ENCODE measurements around the gene DSTYK. TPM values are rescaled to one million over a fixed set of nuclear protein-coding genes. Genes with fewer than 3 reads are reported as not detected.

Gene DSTYK
- total RNA-seq, 1 donor from 2014 or later = 12.6 TPM

DNA sequence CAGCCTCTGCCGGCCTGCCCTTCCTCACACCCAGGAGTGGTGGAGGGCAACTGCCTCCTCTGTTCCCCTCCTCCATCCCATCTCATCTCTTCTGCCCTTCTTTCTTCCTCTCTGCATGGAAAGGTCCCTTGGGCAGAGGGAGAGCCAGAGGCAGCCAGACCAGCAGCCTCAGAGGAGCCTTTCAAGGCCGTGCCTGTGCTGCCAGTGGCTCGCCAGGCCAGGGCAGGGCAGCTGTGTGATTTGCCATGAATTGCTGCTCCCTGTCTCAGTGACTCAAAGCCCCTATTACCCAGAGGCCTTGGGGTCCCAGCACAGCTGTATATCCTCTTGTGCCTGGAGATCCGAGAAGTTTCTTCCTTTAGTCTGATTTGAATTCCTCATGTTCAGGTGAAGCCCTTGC lies 38.1 kb upstream of the DSTYK start:
- TF ChIP-seq, protein P1, sequence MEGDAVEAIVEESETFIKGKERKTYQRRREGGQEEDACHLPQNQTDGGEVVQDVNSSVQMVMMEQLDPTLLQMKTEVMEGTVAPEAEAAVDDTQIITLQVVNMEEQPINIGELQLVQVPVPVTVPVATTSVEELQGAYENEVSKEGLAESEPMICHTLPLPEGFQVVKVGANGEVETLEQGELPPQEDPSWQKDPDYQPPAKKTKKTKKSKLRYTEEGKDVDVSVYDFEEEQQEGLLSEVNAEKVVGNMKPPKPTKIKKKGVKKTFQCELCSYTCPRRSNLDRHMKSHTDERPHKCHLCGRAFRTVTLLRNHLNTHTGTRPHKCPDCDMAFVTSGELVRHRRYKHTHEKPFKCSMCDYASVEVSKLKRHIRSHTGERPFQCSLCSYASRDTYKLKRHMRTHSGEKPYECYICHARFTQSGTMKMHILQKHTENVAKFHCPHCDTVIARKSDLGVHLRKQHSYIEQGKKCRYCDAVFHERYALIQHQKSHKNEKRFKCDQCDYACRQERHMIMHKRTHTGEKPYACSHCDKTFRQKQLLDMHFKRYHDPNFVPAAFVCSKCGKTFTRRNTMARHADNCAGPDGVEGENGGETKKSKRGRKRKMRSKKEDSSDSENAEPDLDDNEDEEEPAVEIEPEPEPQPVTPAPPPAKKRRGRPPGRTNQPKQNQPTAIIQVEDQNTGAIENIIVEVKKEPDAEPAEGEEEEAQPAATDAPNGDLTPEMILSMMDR (IDR thresholded peaks at IDR 0.05) = no peak
- no peak for DNase-seq (ENCODE audit: low spot score)
- Mint-ChIP-seq H3K27ac (ENCODE audit: unreplicated experiment) (peak overlapping the region; percentile 75), H3K9me3 (ENCODE audit: low read depth) (no peaks in the 10 kb centered on the region), H3K4me3 (ENCODE audit: unreplicated experiment) (no peak overlapping the region), H3K36me3 (ENCODE audit: low read depth) (no peaks in the 10 kb centered on the region), H3K4me1 (ENCODE audit: low read depth) (peaks cover 60% of the 10 kb centered on the region), H3K27me3 (ENCODE audit: low read depth) (no peaks in the 10 kb centered on the region)

DNA sequence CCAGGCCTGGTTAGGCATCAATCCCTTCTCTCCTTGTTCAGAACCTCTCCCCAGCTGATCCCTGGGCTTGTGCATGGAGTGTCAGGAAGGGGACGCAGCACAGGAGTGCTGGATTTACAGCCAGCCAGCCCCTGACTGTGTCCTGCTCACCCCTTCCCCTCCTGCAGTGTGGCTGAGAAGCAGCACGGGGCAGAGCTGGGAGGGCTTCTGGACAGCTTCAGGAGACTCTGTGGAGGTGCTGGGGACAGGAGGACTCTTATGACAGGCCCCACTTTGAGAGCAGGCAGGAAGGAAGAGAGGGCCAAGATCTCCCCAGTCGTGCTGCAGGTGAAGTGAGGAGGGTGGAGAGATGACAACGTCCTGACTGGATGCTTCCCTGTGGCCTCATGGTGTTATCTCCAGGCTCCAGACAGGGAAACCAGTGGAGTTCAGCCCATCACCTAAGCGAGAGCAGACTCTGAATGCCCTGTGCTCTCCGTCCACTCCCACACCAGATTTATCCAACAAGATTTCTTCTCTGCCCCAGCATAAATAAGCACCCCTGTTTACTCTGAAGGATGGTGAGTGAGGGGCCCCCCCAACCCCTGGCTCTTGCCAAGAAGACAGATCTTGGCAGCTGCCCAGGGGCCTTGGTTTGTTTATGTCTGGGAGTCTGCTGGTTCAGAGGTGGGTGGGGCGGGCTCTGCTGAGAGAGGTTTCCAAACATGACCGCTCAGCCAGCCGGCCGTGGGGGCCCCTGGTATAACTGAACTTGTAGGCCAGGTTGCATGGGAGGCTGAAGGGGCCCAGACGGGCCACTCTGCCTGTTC lies 37.5 kb upstream of the DSTYK start:
- TF ChIP-seq, protein P1 (IDR thresholded peaks at IDR 0.05) = no peak
- no peak overlapping the region for H3K4me3 Mint-ChIP-seq (ENCODE audit: unreplicated experiment)
- H3K27me3 Mint-ChIP-seq (ENCODE audit: low read depth) = no peaks in the 10 kb centered on the region
- no peaks in the 10 kb centered on the region for H3K9me3 Mint-ChIP-seq (ENCODE audit: low read depth)
- peak; percentile 96 for DNase-seq (ENCODE audit: low spot score)
- H3K27ac Mint-ChIP-seq (ENCODE audit: unreplicated experiment) = peak overlapping the region; percentile 75
- no peaks in the 10 kb centered on the region for H3K36me3 Mint-ChIP-seq (ENCODE audit: low read depth)
- H3K4me1 Mint-ChIP-seq (ENCODE audit: low read depth) = peaks cover 60% of the 10 kb centered on the region

DNA sequence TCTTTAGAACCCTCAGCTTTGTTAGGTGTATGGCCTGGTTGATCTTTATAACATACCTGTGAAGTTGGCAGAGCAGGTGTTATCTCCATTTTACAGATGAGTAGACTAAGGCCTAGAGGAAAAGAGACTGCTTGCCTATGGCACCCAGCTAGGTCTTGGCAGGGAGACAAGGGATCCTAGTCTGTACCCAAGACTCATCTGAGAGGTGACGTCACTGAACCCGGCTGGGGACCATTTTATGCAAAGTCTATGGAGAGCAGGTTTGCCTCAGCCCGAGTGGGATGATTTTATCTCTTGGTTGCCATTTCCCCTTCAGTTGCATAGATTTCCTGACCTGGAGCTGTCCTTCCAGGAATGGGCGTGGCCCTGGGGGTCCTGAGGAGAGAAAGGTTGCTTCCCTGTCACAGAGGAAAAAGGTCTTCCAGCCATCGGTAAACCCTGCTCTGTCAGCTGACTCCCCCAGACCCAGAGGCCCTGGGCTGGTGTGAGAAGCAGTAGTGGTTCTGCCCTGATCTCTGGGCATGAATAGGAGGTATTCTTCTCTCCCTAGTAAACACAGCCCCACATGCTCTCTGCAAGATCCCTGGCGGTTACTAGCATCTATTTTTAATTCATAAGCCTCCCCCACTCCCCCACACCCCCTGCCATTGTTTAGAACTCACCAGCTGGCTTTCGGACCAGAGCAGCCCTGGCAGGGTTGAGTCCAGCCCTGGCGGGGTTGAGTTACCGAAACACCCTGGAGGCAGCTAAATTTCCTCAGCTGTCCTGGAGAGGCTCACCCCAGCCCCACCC lies 35.8 kb upstream of the DSTYK start:
- Mint-ChIP-seq H3K9me3 (ENCODE audit: low read depth) (no peaks in the 10 kb centered on the region), H3K27me3 (ENCODE audit: low read depth) (no peaks in the 10 kb centered on the region), H3K4me3 (ENCODE audit: unreplicated experiment) (no peak overlapping the region), H3K36me3 (ENCODE audit: low read depth) (peaks cover 3% of the 10 kb centered on the region), H3K4me1 (ENCODE audit: low read depth) (peaks cover 60% of the 10 kb centered on the region), H3K27ac (ENCODE audit: unreplicated experiment) (no peak overlapping the region)
- DNase-seq (ENCODE audit: low spot score) = peak; percentile 29
- TF ChIP-seq, protein P1 (IDR thresholded peaks at IDR 0.05) = no peak

DNA sequence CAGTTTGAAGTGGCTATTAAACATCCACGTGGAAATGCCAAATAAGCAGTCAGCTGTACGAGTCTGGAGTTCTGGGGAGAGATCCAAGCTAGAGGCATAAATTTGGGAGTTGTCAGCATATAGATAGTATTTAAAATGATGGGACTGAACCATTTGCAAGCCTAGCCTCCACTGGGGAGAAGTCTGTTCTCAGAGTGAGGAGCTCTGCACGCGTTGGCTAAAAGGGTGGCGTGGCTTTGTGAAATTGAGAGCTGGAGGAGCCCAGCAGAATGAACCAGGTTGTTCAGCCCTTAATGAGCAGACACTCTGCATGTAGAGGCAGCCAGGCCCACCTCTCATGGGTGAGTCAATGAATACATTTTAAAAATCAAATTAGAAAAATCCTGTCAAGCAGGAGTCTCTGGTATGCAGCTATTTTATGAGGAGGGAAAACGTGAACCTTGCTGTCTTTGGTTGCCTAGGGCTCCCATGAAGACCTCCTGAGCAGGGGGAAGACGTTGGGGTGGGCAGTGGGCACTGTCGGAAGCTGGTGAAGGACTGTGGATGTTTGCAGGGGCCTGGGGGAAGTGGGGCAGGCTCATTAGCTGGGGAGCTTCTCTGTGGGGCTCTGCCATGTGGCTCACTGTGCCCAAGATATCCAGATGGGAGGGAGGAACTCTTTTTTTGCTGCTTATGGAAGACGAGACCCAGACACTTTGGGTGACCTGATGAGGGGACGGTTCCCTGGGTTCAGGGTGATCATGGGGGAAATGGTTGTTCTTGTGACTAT lies 35.0 kb upstream of the DSTYK start:
- DNase-seq (ENCODE audit: low spot score) = peak; percentile 66
- Mint-ChIP-seq H3K9me3 (ENCODE audit: low read depth) (no peaks in the 10 kb centered on the region), H3K4me3 (ENCODE audit: unreplicated experiment) (no peak overlapping the region), H3K4me1 (ENCODE audit: low read depth) (peaks cover 52% of the 10 kb centered on the region), H3K27me3 (ENCODE audit: low read depth) (no peaks in the 10 kb centered on the region), H3K36me3 (ENCODE audit: low read depth) (peaks cover 3% of the 10 kb centered on the region), H3K27ac (ENCODE audit: unreplicated experiment) (no peak overlapping the region)
- TF ChIP-seq, protein P1 (IDR thresholded peaks at IDR 0.05) = no peak

DNA sequence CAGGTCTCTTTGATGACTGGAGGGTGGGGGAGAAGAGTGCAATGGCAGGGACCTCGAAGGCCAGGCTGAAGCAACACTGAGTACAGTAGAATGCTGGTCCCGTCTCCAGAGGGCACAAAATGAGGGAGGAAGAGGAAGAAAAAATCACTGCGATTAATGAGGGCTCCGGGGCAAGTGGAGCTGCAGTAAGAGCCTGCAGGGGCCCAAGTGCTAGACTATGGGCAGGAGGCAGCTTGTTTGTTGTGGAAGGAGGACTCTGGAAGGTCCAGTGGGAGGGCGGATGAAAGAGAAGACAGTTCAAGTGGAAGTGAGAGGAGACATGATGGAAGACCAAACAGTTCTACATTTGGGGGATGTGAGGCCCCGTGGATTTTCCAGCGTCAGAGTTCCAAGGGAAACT lies 33.6 kb upstream of the DSTYK start:
- H3K36me3 Mint-ChIP-seq (ENCODE audit: low read depth) = peaks cover 3% of the 10 kb centered on the region
- H3K4me3 Mint-ChIP-seq (ENCODE audit: unreplicated experiment) = no peak overlapping the region
- H3K9me3 Mint-ChIP-seq (ENCODE audit: low read depth) = no peaks in the 10 kb centered on the region
- peaks cover 38% of the 10 kb centered on the region for H3K4me1 Mint-ChIP-seq (ENCODE audit: low read depth)
- no peak overlapping the region for H3K27ac Mint-ChIP-seq (ENCODE audit: unreplicated experiment)
- TF ChIP-seq, protein P1 (IDR thresholded peaks at IDR 0.05) = no peak
- no peaks in the 10 kb centered on the region for H3K27me3 Mint-ChIP-seq (ENCODE audit: low read depth)
- DNase-seq (ENCODE audit: low spot score) = no peak

Measured in chondrocyte (in vitro differentiated cells).